Superior temporal gyrus (tissue), 1 donor: ENCODE data around the gene CEP104.
A peak's percentile ranks its signal among the peaks of the same experiment; 100 is the strongest.

ENCODE experiments used
- DNase-seq: peaks from one replicate; pipeline ENCODE4 v3.0.0-alpha.2; 2016; ENCODE audit errors: extremely low spot score

The CEP104 gene

DNA sequence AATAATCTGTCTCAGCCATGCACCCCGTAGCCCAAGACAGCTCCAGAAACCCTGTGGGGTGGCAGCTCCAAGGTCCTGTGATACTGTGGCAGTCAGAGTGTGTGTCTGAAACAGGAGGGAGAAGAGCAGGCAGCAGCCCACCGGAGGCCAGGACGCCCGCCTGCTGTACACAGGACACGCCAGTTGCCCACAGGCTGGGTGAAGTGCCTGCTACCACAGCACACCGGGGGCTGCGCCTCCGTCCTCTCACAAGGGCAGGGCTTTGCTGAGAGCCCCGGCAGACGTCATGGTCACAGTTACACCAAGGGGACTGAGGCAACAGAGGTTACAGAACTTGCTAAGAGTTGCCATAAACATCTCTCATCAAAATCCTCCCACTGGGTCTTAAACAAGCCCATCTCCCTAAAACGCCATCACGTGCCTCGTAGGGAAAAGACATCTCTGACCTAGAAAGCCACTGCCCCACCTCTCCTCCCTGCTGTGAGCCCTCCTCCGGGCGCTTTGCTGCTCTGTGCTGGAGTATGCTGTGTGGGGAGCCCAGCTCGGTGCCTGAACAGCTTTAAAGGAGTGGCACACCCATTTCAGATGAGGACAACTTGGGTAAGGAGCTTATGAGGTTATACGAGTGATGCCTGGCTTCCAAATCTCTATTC lies 37.7 kb upstream of the CEP104 start:
- no peak for DNase-seq

GRCh38 chr1:3893190-3893589 lies 36.2 kb upstream of the CEP104 start:
- DNase-seq: no peak

GRCh38 chr1:3892748-3893147 lies 35.7 kb upstream of the CEP104 start:
- peak; percentile 58 for DNase-seq

- DNase-seq: peak; percentile 20
These were observed 34.4 kb upstream of the CEP104 start for GRCh38 chr1:3891329-3891865.

DNA sequence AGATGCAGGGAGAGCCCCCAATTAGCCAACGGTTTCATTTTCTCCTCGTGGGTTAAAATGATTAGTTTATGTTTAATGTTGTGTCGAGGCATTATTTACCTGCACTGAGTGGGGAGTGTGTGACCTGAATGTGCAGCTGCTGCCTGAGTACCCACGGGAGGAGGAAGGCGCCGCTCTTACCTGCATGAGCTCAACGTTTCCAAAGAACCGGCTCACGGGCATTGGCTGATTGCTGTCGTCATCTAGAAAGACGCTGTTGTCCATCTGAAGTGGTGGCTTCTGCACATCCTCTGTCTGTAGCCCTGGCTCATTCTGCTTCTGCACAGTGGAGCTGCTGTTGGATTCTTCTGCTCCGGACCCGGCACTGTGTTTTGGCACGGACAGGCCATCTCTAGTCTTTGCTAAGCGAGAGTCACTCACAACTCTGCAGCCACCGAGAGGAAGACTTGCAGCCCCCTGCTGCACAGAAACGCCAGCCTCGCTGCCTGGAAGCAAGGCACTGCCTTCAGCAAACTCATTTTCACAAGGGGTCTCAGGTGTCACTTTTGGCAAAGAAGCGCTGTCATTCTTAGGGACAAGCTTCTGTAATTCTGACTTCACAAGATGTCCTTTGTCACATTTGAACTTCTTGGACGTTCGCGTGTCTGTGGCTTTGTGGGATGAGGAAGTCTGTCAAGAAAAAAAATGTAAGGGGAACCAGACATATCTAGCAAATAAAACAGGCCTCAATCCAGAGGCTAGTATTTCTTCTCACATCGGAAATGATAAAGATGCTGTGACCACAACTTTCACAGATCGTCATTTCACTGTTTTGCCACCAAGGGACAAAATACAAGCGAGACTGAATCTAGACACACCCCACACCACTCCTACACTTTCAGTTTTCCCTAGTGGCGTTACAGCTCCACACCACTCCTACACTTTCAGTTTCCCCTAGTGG lies 33.6 kb upstream of the CEP104 start:
- no peak for DNase-seq

DNA sequence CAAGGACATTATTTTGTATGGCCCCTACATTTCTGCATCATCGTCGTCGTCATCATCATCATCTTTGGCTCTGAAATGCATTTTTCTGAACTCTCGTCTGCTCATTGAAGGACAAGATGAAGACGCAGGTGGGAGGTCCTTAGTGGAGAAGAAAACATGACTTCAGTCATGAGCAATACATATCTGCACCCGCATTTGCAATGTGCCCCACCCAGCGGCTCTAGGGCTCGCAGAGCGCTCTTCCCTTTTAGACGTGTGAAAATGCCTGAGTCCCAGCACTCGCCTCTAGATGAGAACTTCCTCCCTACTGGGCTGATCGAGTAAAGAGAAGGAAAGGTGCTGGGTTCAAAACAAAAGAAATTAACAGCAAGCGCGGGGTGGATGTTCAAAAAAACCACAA lies 32.9 kb upstream of the CEP104 start:
- DNase-seq: no peak

DNA sequence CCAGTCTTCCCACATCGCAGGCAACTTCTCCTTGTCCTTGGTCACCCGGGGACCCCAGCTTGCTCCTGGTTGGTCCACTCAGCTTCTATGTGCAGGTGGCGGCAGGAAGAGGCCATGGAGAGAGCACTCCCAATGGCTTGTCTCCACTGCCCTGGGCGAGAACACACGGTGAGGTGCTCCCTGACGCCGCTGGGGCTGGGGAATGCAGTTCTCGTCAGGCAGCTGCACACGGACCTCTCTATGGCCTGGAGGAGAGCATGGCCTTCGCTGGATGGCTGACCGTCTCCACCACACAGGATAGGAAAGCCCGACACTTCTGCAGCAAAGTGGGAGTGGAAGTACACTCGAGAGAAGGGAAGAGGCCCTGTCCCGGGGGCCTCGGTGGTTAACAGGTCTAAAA lies 31.3 kb upstream of the CEP104 start:
- no peak for DNase-seq

DNA sequence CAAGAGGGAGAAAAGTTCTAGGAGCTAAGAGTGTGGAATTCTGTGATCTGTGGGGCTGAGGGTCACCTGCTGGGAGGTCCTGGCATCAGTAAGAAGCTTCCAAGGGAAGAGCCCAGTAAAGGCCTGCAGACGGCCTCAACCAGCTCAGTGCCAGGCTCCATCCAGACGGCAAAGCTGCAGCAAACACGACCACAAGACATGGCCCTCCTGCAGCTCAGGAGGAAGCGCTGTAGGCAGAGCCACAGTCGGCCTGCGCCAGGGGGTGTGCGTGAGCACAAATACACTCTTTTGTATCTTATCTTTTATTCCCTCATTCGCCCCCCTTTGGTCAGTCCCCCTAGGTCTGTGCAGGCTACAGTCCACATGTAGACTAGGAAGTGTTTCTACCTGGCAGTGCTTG lies 29.7 kb upstream of the CEP104 start:
- no peak for DNase-seq

DNA sequence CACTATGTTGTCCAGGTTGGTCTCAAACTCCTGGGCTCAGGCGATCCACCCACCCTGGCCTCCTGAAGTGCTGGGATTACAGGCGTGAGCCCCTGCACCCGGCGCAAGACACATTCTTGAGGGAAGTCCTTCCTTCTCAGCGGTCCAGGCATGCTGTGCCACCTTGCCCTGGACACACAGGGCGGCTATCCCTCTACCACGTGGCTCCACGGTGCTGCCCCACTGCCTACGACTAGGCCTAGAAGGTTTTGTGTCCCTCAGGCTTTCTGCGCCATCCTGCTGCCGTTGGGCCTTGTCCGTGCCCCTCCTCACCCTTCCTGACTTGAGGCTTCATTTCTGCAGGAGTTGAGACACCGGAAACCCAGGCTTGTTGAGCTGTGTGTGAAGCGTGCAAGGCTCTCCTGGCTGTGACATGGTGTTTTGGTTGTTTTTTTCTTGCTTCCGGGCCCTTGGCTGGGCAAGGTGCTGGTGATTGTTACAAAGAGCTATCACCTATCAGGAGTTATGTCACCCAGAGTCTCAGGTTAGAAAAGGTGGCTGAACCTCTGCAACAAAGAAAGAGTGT lies 29.2 kb upstream of the CEP104 start:
- DNase-seq: no peak

DNA sequence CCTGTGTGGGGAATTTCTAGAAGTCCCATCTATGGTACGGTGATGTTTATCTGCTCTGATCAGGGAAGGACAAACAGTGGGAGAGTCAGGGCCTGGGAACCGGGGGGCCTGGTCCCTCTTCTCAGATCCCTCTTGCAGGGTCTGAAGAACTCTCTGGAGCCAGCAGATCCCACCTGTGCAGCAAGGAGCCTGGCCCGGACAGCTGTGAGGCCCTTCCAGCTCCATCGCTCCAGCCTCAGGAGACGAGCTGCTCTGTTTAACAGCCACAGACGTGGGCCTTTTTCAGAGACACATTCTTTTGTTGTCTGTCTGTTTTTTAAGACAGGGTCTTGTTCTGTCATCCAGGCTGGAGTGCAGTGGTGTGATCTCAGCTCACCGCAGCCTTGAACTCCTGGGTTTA lies 28.6 kb upstream of the CEP104 start:
- no peak for DNase-seq

- no peak for DNase-seq
These were observed 28.0 kb upstream of the CEP104 start for GRCh38 chr1:3884966-3885365.

DNA sequence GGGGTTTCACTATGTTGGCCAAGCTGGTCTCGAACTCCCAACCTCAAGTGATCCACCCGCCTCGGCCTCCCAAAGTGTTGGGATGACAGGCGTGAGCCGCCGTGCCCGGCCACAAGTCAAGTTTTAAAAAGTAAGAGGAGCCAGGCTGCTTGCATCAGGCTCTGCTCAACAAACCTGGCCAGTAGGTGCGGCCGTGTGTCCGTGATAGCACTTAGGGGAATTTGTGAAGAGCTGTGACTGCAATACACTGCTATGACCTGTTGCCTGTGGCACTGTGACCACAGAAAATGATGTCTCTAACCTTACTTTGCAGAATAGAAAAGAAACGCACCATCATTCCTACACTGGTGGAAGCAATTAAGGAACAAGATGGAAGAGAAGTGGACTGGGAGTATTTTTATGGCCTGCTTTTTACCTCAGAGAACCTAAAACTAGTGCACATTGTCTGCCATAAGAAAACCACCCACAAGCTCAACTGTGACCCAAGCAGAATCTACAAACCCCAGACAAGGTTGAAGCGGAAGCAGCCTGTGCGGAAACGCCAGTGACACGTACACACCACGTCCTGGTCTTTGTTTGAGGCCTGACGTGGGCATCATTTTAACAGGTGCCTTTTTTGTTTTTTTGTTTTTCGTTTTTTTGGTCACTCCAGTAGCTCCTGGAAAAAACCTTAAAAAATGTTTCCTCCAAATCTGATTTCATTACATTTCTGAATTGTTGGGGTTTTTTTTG lies 26.3 kb upstream of the CEP104 start:
- no peak for DNase-seq

- no peak for DNase-seq
These were observed 24.1 kb upstream of the CEP104 start for GRCh38 chr1:3881193-3881480.

GRCh38 chr1:3880429-3881192 lies 23.6 kb upstream of the CEP104 start:
- no peak for DNase-seq

DNA sequence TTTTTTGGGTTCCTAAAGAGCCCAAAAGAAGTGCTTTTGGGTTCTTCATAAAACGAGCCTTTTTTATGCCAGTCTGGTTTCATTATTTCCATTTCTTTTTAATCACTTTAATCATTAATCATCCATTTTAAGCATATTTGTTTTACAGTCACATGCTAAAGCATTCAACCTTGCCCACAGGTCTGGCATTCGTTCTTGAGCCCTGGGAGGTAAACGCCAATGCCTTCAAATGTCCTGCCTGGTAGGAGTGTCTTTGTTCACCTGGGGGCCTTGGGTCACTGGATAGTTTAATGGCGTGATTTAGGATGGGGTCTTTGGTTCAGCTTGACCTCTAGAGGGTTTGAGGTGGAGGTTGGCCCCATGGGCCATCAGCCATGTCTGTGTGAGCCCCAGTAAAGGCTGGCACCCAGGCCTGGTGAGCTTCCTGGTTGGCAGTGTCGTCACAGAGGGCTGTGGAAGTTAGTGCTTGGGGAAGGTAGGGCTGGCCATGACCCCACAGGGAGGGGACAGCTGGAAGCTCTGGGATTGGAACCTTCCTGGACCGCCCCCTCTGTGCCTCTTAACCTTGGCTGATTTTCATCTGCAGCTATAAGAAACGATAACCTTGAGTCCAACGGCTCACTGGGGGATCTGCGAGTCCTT lies 22.9 kb upstream of the CEP104 start:
- no peak for DNase-seq

- no peak for DNase-seq
These were observed 22.1 kb upstream of the CEP104 start for GRCh38 chr1:3879099-3879498.

- no peak for DNase-seq
These were observed 19.7 kb upstream of the CEP104 start for GRCh38 chr1:3876716-3877115.

GRCh38 chr1:3874736-3875135 lies 17.7 kb upstream of the CEP104 start:
- no peak for DNase-seq

GRCh38 chr1:3872546-3872945 lies 15.5 kb upstream of the CEP104 start:
- no peak for DNase-seq

- DNase-seq: no peak
These were observed 14.4 kb upstream of the CEP104 start for GRCh38 chr1:3871451-3871805.

- no peak for DNase-seq
These were observed 12.8 kb upstream of the CEP104 start for GRCh38 chr1:3869751-3870301.
